ENCODE data around the gene INSM1. TPM values are rescaled to one million over a fixed set of nuclear protein-coding genes. Genes with fewer than 3 reads are reported as not detected.

The INSM1 gene
- total RNA-seq, 6 experiments from 2014 or later = not detected

- H3K27ac ChIP-seq = no peak overlapping the region
- H3K36me3 ChIP-seq = peaks cover 0 to 9% (median 4%) of the 10 kb centered on the region in 4 donors
- intact Hi-C loops (cut with DNase I) = no loop called here
Measured at GRCh38 chr20:20398123-20398522, 30.2 kb downstream of the INSM1 start.

GRCh38 chr20:20399531-20400500, 31.9 kb downstream of the INSM1 start:
- peaks cover 0 to 10% (median 0%) of the 10 kb centered on the region in 4 donors for H3K4me1 ChIP-seq
- no peaks in the 10 kb centered on the region for H3K9me3 ChIP-seq
- 76% methylated on average over 8 of the region's 13 CpGs for WGBS (ENCODE audit: insufficient coverage, low coverage, low lambda C conversion rate, missing lambda C conversion rate)
- ATAC-seq = peak; percentile 26 to 89 (median 52)
- H3K27me3 ChIP-seq = no peaks in the 10 kb centered on the region
- peaks cover 0 to 7% (median 3%) of the 10 kb centered on the region in 4 donors for H3K36me3 ChIP-seq
- no peak overlapping the region for H3K4me3 ChIP-seq
- DNase-seq = no peak
- TF ChIP-seq POLR2A (IDR thresholded peaks at IDR 0.05) (no peak), CTCF (IDR thresholded peaks at IDR 0.05) (no peak)
- no peak overlapping the region for H3K27ac ChIP-seq
- intact Hi-C loops (cut with DNase I) = no loop called here

More at GRCh38 chr20:20398123-20398522, 30.2 kb downstream of the INSM1 start:
- H3K27me3 ChIP-seq = no peaks in the 10 kb centered on the region
- DNase-seq = no peak
- H3K9me3 ChIP-seq = no peaks in the 10 kb centered on the region
- peaks cover 0 to 10% (median 0%) of the 10 kb centered on the region in 4 donors for H3K4me1 ChIP-seq
- 96% methylated on average over 3 of the region's 7 CpGs for WGBS (ENCODE audit: insufficient coverage, low coverage, low lambda C conversion rate, missing lambda C conversion rate)
- ATAC-seq = no peak
- H3K4me3 ChIP-seq = no peak overlapping the region
- no peak for TF ChIP-seq POLR2A (IDR thresholded peaks at IDR 0.05)
- TF ChIP-seq CTCF (IDR thresholded peaks at IDR 0.05) = no peak

- Histone ChIP-seq H3K9me3 (no peaks in the 10 kb centered on the region), H3K36me3 (peaks cover 0 to 4% (median 1%) of the 10 kb centered on the region in 4 donors), H3K4me3 (no peak overlapping the region), H3K27ac (no peak overlapping the region), H3K27me3 (no peaks in the 10 kb centered on the region), H3K4me1 (peaks cover 0 to 10% (median 0%) of the 10 kb centered on the region in 4 donors)
- intact Hi-C loops (cut with DNase I) = no loop called here
- ATAC-seq = no peak
- TF ChIP-seq POLR2A (IDR thresholded peaks at IDR 0.05) = no peak
- no peak for TF ChIP-seq CTCF (IDR thresholded peaks at IDR 0.05)
- no peak for DNase-seq
- no CpG with 5 or more reads among the region's 3 CpGs for WGBS (ENCODE audit: insufficient coverage, low coverage, low lambda C conversion rate, missing lambda C conversion rate)
Measured at GRCh38 chr20:20401991-20402390, 34.1 kb downstream of the INSM1 start.

GRCh38 chr20:20404633-20405032, 36.7 kb downstream of the INSM1 start:
- peaks cover 0 to 3% (median 0%) of the 10 kb centered on the region in 4 donors for H3K36me3 ChIP-seq
- intact Hi-C loops (cut with DNase I) = no loop called here
- no peak for DNase-seq
- ATAC-seq = no peak
- TF ChIP-seq POLR2A (IDR thresholded peaks at IDR 0.05) (no peak), CTCF (IDR thresholded peaks at IDR 0.05) (no peak)
- H3K27ac ChIP-seq = no peak overlapping the region
- H3K4me3 ChIP-seq = no peak overlapping the region
- H3K27me3 ChIP-seq = no peaks in the 10 kb centered on the region
- peaks cover 0 to 7% (median 0%) of the 10 kb centered on the region in 4 donors for H3K4me1 ChIP-seq
- H3K9me3 ChIP-seq = no peaks in the 10 kb centered on the region
- 100% methylated on average over 1 of the region's 5 CpGs for WGBS (ENCODE audit: insufficient coverage, low coverage, low lambda C conversion rate, missing lambda C conversion rate)

Measured in right lobe of liver (tissue), 6 donors.